HG02852 (cell line): Measurements from ENCODE around the gene ELK4.
"Not testable (repeated sequence)": the region's sequence is repeated elsewhere in the genome, so short reads cannot be mapped to it uniquely, and the experiment has no call there.

Experiments
- ATAC-seq: cut with Tn5 transposase; IDR thresholded peaks from one replicate; pipeline ENCODE4 v1.9.1; 2021; ENCODE audit warnings: mild to moderate bottlenecking, moderate library complexity; ENCODE audit not compliant: unreplicated experiment

ELK4 gene

DNA sequence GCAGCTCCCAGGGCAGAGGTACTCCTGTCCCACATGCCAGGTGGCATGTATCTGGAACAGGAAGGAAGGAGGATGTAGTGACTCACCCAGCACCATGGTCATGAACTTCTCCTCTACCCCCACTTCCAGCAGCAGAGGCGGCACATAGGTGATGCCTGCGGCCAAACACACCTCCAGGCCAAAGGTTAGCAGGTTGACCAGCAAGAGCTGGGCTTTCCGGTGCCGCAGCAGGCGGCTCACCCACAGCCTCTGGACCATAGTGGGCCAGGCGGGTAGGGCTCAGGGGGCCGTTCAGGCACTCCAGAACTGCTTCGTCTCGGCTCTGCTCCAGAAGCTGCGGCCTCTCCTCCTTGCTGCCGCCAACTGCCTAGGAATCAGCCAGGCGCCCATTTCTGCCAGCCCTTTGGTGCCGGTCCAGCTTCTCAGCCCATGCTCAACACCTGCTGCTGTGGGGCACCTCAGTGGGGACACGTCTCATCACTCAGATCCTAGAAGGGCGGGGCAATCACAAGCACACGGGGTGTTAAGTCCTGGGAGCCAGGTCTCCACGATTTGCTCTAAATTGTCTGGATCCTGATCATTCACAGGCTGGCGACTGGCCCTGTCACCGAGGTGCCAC, 32.7 kb upstream of the ELK4 start:
- no peak for ATAC-seq

DNA sequence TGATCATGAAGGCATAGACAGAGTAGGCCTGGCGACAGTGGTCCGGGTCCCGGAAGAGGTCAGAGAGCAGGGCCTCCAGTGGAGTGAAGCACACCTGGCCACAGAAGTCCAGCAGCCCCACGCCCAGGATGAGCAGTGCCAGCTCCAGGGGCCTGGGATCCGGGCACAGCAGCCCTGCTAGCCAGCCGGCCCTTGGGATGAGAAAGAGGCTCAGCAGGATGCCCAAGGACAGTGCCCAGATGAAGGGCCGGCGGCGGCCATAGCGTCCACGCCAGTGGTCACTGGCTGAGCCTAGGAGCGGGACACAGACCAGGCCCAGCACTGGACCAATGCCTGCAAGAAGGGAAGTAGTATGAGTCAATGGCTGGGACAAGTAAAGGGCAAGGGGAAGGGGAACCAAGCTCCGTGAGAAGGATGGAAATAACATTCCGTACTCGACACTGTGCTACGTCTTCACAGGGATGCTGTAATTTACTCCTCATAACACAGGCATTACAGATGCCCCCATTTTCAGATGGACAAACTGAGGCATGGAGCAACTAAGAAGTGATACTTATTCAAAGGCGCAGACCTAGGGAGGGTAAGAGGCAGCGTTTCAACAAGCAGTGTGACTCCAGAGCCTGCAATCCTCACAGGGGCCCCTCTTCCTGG, 31.6 kb upstream of the ELK4 start:
- ATAC-seq, result no peak

DNA sequence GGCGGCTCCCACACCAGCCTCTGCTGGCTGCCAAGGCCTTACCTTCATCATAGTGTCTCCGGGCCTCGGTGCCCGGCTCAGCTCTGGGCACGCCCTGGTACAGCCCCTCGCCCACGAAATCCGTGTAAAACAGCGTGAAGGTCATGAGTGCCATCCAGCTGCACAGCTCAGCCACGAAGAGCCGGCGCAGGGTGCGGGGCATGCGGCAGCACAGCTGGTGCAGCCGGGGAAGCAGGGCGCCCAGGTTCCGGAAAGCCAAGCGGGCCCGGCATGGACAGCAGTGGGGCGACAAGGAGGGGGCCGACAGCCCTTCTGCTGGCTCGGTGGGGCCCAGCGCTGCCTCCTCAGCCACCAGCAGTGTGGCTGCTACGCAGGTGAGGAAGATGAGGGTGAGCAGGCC, 31.0 kb upstream of the ELK4 start:
- no peak for ATAC-seq

DNA sequence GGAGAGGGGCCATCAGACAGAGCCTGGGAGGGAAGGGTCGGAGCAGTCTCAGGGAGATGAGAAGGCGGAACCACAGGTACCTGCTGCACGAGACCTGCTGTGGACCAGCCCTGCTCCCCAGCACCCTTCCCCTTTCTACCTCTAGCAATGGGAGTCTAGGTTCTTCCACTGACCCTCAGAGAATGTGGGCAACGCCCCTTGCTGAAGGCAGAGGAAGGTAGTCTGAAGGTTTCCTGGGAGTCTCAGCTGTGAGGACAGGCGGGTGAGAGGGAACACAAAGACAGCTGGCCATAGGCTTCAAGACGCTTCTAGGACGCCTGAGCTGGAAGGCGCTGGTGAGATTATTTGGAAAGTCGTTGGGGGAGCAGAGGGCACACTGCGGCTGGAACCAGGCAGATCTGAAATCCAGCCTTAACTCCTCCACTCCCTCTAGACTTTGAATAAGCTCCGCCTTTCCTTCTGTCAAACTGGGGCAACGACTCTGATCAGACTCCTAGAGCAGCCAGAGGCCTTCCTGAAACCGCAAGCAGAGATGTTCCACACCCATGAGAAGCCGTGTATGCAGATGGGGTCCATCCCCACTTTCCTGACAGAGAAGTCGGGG, 30.4 kb upstream of the ELK4 start:
- no peak for ATAC-seq

DNA sequence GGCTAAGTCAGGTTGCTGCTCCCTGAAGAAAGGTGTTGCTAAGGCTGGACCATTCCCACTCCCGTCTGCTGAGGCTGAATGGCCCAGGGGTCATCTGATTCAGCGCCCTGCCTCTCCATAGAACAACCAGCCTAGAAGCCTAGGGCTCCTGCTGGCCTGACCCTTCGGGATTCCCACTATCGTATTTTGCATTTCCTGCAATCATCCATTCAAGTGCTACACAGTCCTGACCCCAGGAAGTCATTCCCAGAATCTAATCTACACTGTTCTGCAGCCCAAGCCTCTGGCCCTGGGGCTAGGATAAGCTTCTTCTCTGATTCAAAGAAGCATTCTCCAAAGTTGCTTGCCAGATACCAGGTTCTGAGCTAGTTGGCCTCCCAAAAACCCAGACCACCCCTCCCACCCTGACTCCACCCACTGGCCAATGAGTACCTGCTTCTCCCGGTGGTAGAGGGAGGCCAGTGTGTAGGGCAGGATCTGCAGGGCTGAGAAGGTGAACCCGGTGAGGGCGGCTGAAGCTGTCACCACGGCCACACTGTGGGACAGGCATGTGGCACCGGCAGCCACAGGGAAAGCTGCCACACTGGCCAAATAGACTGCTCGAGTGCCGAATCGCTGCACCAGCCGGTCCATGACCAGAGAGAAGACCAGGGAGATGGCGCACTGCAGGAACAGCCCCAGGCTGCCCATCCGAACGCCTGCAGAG, 29.8 kb upstream of the ELK4 start:
- ATAC-seq, result no peak

DNA sequence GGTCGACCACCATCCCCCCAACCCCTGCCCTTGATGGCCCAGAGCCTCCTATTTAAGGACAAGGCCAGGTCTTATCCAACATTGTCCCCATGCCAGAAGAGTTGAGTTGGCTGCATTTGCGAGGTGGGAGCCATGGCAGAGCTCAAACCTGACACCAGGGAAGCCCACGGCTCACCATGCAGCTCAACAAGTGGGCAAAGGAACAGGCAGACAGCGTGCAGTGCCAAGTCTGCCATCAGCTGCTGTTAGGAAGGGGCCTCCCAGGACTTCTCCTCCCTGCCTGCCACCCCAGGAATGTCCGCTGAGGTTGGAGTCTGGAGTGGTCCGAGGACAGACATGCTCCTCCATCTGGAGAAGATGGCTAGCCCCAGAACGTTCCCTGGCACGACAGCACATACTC, 28.6 kb upstream of the ELK4 start:
- ATAC-seq, result no peak

DNA sequence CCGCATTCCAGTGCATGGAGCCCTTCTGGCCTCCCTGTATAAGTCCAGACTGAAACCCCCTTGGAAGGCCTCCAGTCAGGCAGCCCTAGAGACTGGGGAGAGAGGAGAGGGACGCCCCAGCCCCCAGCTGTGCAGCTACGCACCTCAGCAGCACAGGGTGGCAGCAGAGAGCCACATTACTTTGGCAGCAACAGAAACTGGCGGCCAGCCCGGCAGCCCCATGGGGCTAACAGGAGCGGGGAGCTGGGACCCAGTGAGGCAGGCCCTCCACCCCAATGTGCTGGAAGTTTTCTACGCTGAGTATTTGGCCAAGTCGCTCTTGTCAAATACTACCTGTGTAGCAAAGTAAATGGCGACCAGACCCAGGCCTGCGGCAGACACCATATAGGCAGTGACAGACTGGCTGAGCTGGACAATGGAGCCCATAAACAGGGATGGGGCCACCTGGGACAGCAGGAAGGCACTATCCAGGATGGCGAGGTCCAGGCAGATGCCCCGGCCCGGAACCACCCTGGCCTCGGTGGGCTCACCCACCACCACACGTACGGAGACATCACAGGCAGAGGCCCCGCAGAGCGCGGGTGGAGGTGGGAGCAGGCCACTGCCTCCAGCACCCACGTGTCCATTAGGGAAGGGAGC, 27.3 kb upstream of the ELK4 start:
- peak; percentile 67 for ATAC-seq

DNA sequence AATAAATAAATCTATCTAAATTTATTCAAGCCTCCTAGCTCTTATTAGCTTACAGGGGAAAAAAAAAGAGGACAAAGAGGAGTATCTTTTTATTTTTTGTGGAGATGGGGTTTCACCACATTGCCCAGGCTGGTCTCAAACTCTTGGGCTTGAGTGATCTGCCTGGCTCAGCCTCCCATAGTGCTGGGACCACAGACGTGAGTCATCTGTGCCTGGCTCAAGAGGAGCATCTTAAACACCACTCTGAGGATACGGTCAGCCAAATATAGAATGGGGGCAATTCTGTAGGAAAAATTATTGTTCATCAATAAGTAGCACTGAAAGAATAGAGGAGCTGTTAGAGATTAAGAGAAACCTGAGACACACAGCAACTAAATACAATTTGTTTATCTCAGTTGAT, 24.4 kb upstream of the ELK4 start:
- no peak for ATAC-seq

DNA sequence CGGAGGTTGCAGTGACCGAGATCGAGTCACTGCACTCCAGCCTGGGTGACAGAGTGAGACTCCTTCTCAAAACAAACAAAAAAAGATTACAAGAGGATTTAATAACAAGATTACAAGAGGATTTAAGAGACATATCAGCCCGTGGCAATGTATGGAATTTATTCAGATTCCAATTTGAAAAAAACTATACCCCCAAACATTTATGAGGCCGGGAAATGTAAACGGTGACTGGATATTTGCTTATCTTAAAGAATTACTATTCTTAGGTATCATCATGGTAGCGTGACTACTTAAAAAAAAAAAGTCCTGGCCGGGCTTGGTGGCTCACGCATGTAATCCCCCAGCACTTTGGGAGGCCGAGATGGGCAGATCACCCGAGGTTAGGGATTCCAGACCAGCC, 21.2 kb upstream of the ELK4 start:
- no peak for ATAC-seq

DNA sequence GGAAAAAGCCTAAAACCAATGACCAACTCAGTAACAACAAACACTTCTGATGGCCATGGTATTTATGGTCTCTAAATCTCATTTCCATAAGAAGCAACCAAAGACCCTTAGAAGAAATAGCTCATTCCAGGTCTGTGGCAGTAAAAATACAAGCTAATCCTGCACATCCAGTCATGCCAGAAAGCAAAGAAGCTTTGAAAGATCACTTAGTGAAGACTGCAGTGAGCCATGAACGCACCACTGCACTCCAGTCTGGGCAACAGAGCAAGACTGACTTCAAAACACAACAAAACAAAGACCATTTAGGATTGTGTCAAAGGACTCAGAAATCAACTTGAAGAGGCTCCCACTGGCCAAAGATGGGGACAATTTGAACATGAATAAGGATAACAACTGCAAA, 18.4 kb upstream of the ELK4 start:
- ATAC-seq, result no peak

DNA sequence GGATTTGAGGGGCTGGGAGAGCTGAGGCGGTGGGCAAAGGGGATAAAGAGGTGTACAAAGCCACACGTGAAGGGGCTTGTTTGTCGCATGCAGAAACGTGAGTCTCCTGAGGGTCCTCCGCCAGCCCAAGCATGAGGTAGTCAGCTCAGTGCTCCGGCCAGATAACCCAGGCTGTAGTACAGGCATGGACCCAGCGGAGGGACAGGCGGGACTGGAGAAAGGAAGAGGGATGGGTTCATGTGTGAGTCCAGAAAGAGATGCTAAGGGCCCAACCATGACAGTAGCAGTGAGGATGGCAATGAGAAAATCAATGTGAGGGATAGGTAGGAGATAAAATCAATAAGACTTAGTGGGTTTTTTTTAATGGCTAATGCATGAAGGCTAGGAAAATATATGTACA, 13.7 kb upstream of the ELK4 start:
- no peak for ATAC-seq

DNA sequence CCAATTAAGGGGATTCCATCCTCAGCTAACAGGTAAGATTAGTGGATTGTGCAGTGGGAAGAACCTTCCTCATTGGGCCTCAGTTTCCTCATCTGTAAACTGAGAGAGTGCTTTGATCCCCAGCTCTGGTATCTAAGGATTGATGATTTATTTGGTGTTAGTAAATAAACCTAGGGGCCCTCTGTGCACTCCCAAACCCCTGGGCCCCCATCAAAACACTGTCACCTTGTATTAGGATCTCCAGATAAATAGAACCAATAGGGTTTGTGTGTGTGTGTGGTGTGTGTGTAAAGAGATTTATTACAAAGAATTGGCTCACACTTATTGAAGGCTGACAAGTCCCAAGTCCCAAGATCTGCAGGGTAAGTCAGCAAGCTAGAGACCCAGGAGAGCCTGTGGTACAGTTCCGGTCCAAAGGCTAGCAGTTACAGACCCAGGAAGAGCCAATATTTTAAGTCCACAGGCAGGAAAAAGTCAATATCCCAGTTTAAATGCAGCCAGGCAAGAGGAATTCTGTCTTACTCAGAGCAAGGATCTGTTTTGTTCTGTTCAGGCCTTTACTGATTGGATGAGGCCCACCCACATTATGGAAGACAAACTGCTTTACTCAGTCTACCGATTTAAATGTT, 11.0 kb upstream of the ELK4 start:
- ATAC-seq, result no peak

DNA sequence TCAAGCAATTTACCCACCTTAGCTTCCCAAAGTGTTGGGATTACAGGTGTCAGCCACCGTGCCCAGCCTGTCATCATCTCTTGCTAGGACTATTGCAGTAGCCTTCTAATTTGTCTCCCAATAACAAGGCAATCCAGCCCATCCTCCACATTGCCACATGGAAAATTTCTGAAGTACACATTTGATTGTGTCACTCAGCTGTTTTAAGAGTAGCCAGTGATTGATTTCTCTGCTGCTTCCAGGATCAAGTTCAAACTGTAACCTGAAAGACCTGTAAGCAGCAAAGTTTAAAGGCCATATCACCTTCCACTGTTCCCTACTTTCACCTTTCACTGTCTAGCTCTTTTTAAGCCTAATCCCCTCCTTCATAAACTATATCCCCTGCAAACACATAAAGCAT, 7.8 kb upstream of the ELK4 start:
- ATAC-seq, result no peak

DNA sequence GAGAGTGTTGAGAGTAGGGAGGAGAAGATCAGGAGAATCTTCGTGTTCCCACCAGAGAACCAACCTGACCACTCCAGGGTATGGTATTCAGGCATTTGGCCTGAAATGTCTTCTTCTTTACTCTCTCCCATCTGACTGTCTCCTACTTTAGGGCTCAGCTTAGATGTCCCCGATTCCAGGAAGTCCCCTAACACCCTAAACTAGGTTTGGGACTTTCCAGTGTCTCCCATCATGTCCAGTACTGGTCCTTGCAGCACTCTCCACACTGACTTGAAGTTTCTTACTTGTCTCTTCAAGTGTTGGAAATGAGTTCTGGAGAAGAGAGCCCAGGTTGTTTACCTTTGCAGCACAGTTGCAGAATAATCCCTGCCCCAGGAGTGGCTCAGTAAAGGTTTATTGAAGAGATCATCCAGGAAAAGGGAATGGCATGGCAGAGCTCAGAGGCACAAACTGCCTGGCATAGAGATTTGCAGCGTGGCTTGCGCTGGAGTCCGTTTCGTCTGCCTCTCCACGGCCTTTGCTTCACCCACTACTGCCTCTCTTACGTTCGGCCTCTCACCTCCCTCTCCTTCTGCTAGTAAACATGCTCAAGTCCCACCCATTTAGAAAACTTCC, 6.2 kb upstream of the ELK4 start:
- no peak for ATAC-seq

DNA sequence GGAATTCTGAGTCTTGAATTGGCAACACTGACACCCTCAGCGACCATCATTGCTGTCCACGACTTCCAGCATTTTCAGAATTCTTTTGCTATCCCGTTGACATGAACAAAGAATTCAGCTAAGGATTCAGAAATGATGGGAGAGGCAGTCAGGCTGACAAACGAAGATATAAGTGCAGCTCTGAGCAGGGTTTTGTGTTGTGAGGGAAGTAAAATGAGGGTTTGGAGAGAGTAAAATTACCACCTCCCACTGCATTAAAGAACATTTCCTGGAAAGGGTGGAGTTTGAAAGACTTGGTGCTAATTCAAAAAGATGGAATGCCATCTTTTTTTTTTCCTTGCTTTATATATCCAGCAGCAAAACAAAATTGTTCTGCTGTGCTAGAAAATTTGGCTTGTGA, 4.9 kb upstream of the ELK4 start:
- ATAC-seq, result no peak

DNA sequence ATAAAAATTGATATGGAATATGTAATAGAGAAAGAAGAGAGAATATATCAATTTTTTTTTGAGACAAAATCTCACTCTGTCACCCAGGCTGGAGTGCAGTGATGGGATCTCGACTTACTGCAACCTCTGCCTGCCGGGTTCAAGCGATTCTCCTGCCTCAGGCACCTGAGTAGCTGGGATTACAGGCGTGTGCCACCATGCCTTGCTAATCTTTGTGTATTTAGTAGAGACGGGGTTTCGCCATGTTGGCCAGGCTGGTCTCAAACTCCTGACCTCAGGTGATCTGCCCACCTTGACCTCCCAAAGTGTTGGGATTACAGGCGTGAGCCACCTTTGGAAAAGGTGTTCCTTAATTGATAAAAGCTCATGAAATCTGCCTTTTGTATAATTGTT, 4.3 kb upstream of the ELK4 start:
- not testable (repeated sequence) for ATAC-seq

DNA sequence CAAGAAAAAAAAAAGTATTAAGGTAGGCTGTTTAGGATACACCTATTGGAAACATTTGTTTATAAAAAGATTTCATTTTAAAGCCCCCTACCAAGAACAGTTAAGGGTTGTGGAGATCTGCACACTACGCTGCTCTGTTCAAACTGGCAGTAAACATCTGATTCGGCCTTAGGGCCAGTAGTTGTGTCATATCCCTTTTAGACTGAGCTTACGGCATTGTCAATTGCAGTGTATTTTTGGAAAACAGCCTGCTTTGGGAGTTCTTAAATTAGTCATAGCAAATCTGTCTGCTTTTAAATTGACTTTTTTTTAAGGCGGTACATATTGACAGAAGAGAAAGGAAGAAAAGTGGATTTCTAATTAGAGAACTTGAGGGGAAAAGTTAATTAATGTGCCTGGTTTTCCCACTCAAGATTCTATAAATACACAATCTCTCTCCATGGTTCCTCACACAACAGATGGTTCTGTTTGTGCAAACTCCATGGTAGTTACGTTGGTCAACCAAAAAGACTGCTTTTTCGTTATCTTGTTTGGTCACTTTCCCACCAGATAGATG, 1.7 kb upstream of the ELK4 start:
- no peak for ATAC-seq

DNA sequence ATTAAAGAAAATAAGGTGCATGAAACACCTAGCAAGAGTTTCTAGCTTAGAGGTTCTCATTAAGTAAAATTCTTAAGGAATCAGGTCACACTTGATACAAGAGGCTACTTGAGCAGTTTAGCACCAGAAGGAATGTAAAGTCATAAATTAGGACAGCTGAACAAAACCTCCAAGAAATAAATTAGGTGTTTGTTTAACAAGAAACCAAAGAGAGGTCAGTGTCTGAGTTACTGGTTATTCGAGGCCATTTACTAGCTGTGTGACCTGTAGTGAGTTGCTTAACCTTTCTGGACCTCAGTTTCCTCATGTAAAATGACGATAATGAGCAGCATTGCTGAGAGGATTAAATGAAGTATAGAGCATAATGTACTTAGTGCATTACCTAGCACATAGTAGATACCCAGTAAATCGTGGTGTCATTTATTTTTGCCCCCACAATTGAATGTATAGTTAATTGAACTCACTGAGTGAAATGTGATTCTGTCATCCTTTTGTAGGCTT, 908 bp upstream of the ELK4 start:
- no peak for ATAC-seq

DNA sequence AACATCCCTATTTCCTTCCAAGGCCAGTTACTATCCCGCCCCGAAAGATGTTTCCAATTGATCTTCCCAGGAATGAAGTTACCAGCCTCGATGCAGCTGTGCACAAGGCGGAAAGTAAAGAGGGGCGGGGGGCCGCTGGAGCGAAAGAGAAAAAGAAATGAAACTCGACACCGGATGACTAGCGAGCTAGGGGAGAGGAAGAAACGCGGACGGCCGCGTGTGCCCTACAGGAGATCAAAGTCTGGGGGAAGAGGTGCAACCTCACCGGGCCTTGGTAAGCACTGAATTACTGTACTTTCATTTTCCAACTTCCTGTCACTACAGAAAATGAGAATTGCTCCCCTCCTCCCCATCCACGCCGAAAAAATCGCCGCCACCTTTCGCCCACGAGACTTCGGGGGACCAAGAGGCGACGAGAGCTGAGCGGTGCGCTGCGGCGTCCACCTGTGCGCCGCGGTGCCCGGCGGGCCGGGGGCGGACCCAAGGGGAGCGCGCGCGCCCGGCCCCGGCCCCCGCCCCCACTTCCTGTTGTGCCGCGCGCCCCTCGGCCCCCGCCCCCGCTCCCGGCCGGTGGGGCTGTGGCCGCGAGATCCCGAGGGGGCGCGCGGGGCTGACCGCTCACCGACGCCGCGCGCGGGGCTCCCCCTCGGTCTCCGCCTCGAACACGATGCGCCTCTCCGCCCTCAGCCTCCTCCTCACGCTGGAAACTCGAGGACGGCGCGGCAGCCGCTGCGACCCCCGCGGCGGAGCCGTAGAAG, 622 bp downstream of the ELK4 start:
- ATAC-seq, result peak; percentile 62

DNA sequence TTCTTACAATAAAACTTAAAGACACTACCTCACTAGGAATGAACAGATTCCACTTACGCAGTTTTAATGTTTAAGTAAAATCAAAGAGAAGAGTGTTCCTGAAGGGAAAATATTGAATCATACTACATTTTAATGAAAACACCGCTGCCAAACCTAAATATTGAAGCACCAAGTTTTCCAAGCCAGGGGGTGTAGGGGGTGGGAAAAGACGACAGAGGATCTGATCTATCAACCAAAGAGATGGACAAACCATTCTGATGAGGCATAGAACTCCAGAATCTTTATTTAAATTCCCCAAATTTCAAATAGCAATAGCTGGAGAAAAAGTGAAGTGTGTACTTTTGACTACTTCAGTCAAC, 1.2 kb downstream of the ELK4 start:
- ATAC-seq, result no peak
